GM21786 (cell line): ENCODE measurements around the gene EIF3F.

Experiments used
- ATAC-seq: cut with Tn5 transposase; IDR thresholded peaks from one replicate; pipeline ENCODE4 v1.9.1; 2021; ENCODE audit not compliant: unreplicated experiment

Gene EIF3F

GRCh38 chr11:7986768-7987559 is at the start of gene EIF3F:
EIF3F (plus strand) TSS chr11:7987337; CDS start chr11:7987353, 16 bp downstream.
- ATAC-seq = peak; percentile 92

GRCh38 chr11:7941146-7941545 is 46.0 kb upstream of the EIF3F start:
- no peak for ATAC-seq

- ATAC-seq = no peak
Observed at GRCh38 chr11:7941608-7942007, 45.5 kb upstream of the EIF3F start, which contains the start of gene OR10A3. OR10A3 (minus strand) TSS chr11:7941708; CDS start chr11:7939520, 2,188 bp downstream.

- ATAC-seq = no peak
Observed at GRCh38 chr11:7944123-7944522, 43.0 kb upstream of the EIF3F start.

- no peak for ATAC-seq
Observed at GRCh38 chr11:7949934-7950333, 37.2 kb upstream of the EIF3F start.

- ATAC-seq = no peak
Observed at GRCh38 chr11:7955191-7955590, 31.9 kb upstream of the EIF3F start.

- no peak for ATAC-seq
Observed at GRCh38 chr11:7964261-7964660, 22.9 kb upstream of the EIF3F start.

GRCh38 chr11:7964873-7965272 is 22.3 kb upstream of the EIF3F start:
- ATAC-seq = no peak

- no peak for ATAC-seq
Observed at GRCh38 chr11:7965386-7965785, 21.8 kb upstream of the EIF3F start, which contains the start of gene NLRP10. NLRP10 (minus strand) TSS chr11:7965447; CDS start chr11:7963495, 1,952 bp downstream.

- ATAC-seq = no peak
Observed at GRCh38 chr11:7967097-7967496, 20.0 kb upstream of the EIF3F start.

GRCh38 chr11:7967826-7968225 is 19.3 kb upstream of the EIF3F start:
- ATAC-seq = no peak

- no peak for ATAC-seq
Observed at GRCh38 chr11:7968686-7969085, 18.5 kb upstream of the EIF3F start.

- no peak for ATAC-seq
Observed at GRCh38 chr11:7969756-7970646, 17.1 kb upstream of the EIF3F start.

- ATAC-seq = no peak
Observed at GRCh38 chr11:7971846-7972245, 15.3 kb upstream of the EIF3F start.

- no peak for ATAC-seq
Observed at GRCh38 chr11:7973011-7973410, 14.1 kb upstream of the EIF3F start.

GRCh38 chr11:7974668-7975067 is 12.5 kb upstream of the EIF3F start:
- no peak for ATAC-seq

- ATAC-seq = no peak
Observed at GRCh38 chr11:7977232-7977917, 9.8 kb upstream of the EIF3F start.

GRCh38 chr11:7981619-7982157 is 5.4 kb upstream of the EIF3F start:
- ATAC-seq = no peak

GRCh38 chr11:7982582-7983119 is 4.5 kb upstream of the EIF3F start:
- peak; percentile 48 for ATAC-seq

- no peak for ATAC-seq
Observed at GRCh38 chr11:7983832-7984590, 3.1 kb upstream of the EIF3F start.
